GM12874 (cell line): Measurements from ENCODE around the gene CRTC1.

Experiments
- CTCF ChIP-seq: IDR thresholded peaks from 2 replicates; pipeline ENCODE4 v1.5.1; 2011; ENCODE audit warnings: low read depth, mild to moderate bottlenecking, control low read depth, low read length, moderate library complexity; ENCODE audit not compliant: insufficient read depth

The CRTC1 gene

GRCh38 chr19:18684642-18684993 lies 1.1 kb downstream of the CRTC1 start:
- TF ChIP-seq CTCF: no peak

- no peak for TF ChIP-seq CTCF
Measured at GRCh38 chr19:18685597-18686190, 2.2 kb downstream of the CRTC1 start.

- no peak for TF ChIP-seq CTCF
Measured at GRCh38 chr19:18687740-18688465, 4.4 kb downstream of the CRTC1 start.

- no peak for TF ChIP-seq CTCF
Measured at GRCh38 chr19:18696023-18696422, 12.5 kb downstream of the CRTC1 start.

GRCh38 chr19:18697680-18698079 lies 14.2 kb downstream of the CRTC1 start:
- TF ChIP-seq CTCF: no peak

- TF ChIP-seq CTCF: no peak
Measured at GRCh38 chr19:18698321-18699167, 15.1 kb downstream of the CRTC1 start.

GRCh38 chr19:18699403-18700054 lies 16.0 kb downstream of the CRTC1 start:
- TF ChIP-seq CTCF: no peak
